HG02623 (cell line): ENCODE results near the gene MCEMP1.

ENCODE experiments used
- ATAC-seq: cut with Tn5 transposase; IDR thresholded peaks from one replicate; pipeline ENCODE4 v1.9.1; 2021; ENCODE audit warnings: moderate library complexity; ENCODE audit not compliant: unreplicated experiment

The MCEMP1 gene

GRCh38 chr19:7670150-7670783 is 6.6 kb upstream of the MCEMP1 start:
- ATAC-seq: no peak

DNA sequence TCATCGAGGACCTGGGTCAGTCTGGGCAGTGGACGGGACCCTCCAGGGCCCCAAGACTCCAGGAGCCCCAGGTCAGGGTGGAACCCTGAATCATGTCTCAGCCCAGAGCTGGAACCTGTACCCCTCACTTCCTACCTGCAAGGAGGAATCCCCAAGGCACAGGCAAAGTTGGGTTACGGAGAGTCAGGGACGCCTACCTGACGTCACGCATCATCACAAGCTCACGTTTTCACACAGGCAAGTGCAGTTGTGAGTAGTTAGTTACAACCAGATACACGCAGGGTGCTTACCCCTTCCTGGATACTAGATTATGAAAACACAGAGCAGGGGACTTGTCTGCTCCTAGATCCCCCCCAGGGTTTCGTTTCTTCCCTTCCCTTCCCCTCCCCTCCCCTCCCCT is 6.1 kb upstream of the MCEMP1 start:
- ATAC-seq: no peak

GRCh38 chr19:7672522-7672921 is 4.4 kb upstream of the MCEMP1 start:
- no peak for ATAC-seq

- ATAC-seq: no peak
Observed at GRCh38 chr19:7674010-7675005, 2.6 kb upstream of the MCEMP1 start.

DNA sequence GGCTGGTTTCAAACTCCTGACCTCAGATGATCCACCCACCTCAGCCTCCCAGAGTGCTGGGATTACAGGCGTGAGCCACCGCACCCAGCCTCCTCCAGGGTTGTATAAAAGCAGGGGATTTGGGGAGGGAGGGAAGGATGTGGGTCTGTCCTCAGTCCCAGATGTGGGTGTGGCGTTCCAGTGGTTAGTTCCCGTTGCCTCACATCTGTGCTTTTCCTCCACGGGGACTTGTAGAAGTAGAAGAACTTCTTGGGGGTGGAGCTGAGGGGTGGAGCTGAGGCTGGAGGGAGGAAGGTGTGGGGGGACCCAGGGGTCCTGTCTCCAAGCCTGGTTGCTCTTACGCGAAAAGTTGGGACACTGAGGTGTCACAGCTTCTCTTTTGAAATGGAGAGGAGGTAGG is 514 bp upstream of the MCEMP1 start:
- ATAC-seq: no peak

GRCh38 chr19:7677669-7678311 is 900 bp downstream of the MCEMP1 start:
- ATAC-seq: no peak

DNA sequence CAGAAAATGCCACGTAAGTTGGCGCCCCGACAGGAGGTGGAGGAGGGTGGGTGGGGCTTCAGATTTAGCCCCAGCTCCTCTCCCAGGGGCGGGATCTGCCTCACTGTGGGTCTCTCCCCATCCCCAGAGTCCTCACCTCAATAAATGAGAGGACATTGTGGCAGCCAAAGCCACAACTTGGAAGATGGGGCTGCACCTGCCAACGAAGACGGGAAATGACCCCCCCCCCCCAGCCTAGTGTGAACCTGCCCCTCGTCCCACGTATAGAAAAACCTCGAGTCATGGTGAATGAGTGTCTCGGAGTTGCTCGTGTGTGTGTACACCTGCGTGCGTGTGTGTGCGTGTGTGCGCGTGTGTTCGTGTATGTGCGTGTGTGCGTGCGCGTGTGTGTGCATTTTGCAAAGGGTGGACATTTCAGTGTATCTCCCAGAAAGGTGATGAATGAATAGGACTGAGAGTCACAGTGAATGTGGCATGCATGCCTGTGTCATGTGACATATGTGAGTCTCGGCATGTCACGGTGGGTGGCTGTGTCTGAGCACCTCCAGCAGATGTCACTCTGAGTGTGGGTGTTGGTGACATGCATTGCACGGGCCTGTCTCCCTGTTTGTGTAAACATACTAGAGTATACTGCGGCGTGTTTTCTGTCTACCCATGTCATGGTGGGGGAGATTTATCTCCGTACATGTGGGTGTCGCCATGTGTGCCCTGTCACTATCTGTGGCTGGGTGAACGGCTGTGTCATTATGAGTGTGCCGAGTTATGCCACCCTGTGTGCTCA is 2.3 kb downstream of the MCEMP1 start:
- no peak for ATAC-seq

DNA sequence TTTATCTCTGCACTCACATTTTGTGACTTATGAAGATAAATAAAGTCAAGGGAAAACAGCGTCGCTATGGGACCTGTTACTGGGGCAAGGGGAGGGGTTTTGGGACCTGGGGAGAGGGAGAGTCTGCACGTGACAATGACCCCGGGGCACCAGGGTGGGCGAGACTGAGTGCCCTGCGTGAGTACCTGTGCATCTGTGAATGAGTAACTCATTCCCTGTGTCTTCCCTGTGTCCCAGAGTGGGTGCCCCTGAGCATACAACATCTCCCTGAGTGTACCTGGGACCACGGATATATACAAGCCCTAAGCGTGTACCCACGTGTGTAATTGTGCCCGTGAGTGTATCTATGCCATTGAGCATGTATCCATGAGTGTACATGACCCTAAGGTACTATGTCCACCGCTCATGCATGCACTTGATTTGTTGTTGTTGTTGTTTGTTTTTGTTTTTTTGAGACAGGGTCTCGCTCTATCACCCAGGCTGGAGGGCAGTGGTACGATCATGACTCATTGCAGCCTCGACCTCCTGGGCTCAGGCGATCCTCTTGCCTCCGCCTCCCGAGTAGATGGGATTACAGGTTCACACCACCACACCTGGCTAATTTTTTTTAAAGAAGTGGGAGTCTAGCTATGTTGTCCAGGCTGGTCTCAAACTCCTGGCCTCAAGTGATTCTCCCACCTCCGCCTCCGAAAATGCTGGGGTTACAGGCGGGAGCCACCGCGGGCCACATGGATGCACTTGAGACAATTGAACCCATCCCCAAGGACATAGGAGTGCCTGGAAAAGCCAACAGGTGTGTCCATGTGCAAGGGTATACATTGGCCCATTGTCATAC is 3.1 kb downstream of the MCEMP1 start:
- ATAC-seq: no peak

GRCh38 chr19:7680606-7681339 is 3.9 kb downstream of the MCEMP1 start, which contains the start of gene TRAPPC5:
TRAPPC5 (plus strand) TSS chr19:7680833; CDS start chr19:7682254, 1,421 bp downstream.
- ATAC-seq: peak; percentile 49

- peak; percentile 8 for ATAC-seq
Observed at GRCh38 chr19:7681340-7682174, 4.7 kb downstream of the MCEMP1 start.

GRCh38 chr19:7682175-7682855 is 5.4 kb downstream of the MCEMP1 start:
- no peak for ATAC-seq

- no peak for ATAC-seq
Observed at GRCh38 chr19:7685546-7686445, 8.9 kb downstream of the MCEMP1 start.

- no peak for ATAC-seq
Observed at GRCh38 chr19:7687177-7687576, 10.3 kb downstream of the MCEMP1 start.

GRCh38 chr19:7689165-7689564 is 12.3 kb downstream of the MCEMP1 start:
- no peak for ATAC-seq

- no peak for ATAC-seq
Observed at GRCh38 chr19:7690779-7691258, 13.9 kb downstream of the MCEMP1 start.

GRCh38 chr19:7691497-7691896 is 14.6 kb downstream of the MCEMP1 start:
- no peak for ATAC-seq
